ENCODE results near the gene PDZD8.

Gene PDZD8

GRCh38 chr10:117351996-117352395, 23.2 kb downstream of the PDZD8 start:
- no peak overlapping the region for H3K4me3 ChIP-seq (ENCODE audit: low read depth, low read length)
- TF ChIP-seq, protein P1, sequence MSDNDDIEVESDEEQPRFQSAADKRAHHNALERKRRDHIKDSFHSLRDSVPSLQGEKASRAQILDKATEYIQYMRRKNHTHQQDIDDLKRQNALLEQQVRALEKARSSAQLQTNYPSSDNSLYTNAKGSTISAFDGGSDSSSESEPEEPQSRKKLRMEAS (IDR thresholded peaks at IDR 0.05; ENCODE audit: low read depth, low read length): no peak
- TF ChIP-seq MYC (IDR thresholded peaks at IDR 0.05; ENCODE audit: low read depth, low read length): no peak
- TF ChIP-seq POLR2A (IDR thresholded peaks at IDR 0.05; ENCODE audit: extremely low read depth, insufficient read length): no peak
- no peak for TF ChIP-seq CTCF (IDR thresholded peaks at IDR 0.05; ENCODE audit: low read depth, low read length)
- no peak for DNase-seq (ENCODE audit: low read depth)

GRCh38 chr10:117351558-117351957, 23.7 kb downstream of the PDZD8 start:
- DNase-seq (ENCODE audit: low read depth): no peak
- no peak for TF ChIP-seq MYC (IDR thresholded peaks at IDR 0.05; ENCODE audit: low read depth, low read length)
- TF ChIP-seq, protein P1 (IDR thresholded peaks at IDR 0.05; ENCODE audit: low read depth, low read length): no peak
- no peak for TF ChIP-seq CTCF (IDR thresholded peaks at IDR 0.05; ENCODE audit: low read depth, low read length)
- no peak for TF ChIP-seq POLR2A (IDR thresholded peaks at IDR 0.05; ENCODE audit: extremely low read depth, insufficient read length)

GRCh38 chr10:117350909-117351308, 24.3 kb downstream of the PDZD8 start:
- TF ChIP-seq CTCF (IDR thresholded peaks at IDR 0.05; ENCODE audit: low read depth, low read length) (no peak), MYC (IDR thresholded peaks at IDR 0.05; ENCODE audit: low read depth, low read length) (no peak), POLR2A (IDR thresholded peaks at IDR 0.05; ENCODE audit: extremely low read depth, insufficient read length) (no peak)
- TF ChIP-seq, protein P1 (IDR thresholded peaks at IDR 0.05; ENCODE audit: low read depth, low read length): no peak
- no peak overlapping the region for H3K4me3 ChIP-seq (ENCODE audit: low read depth, low read length)
- DNase-seq (ENCODE audit: low read depth): no peak

More at GRCh38 chr10:117351558-117351957, 23.7 kb downstream of the PDZD8 start:
- H3K4me3 ChIP-seq (ENCODE audit: low read depth, low read length): no peak overlapping the region

- no peak overlapping the region for H3K4me3 ChIP-seq (ENCODE audit: low read depth, low read length)
- DNase-seq (ENCODE audit: low read depth): no peak
- TF ChIP-seq MYC (IDR thresholded peaks at IDR 0.05; ENCODE audit: low read depth, low read length): no peak
- no peak for TF ChIP-seq POLR2A (IDR thresholded peaks at IDR 0.05; ENCODE audit: extremely low read depth, insufficient read length)
Measured at GRCh38 chr10:117348236-117348635, 27.0 kb downstream of the PDZD8 start.

GRCh38 chr10:117346574-117346973, 28.7 kb downstream of the PDZD8 start:
- no peak for DNase-seq (ENCODE audit: low read depth)
- TF ChIP-seq, protein P1 (IDR thresholded peaks at IDR 0.05; ENCODE audit: low read depth, low read length): no peak
- TF ChIP-seq CTCF (IDR thresholded peaks at IDR 0.05; ENCODE audit: low read depth, low read length) (no peak), POLR2A (IDR thresholded peaks at IDR 0.05; ENCODE audit: extremely low read depth, insufficient read length) (no peak), MYC (IDR thresholded peaks at IDR 0.05; ENCODE audit: low read depth, low read length) (no peak)
- H3K4me3 ChIP-seq (ENCODE audit: low read depth, low read length): no peak overlapping the region

- no peak overlapping the region for H3K4me3 ChIP-seq (ENCODE audit: low read depth, low read length)
- DNase-seq (ENCODE audit: low read depth): peak; percentile 37
- TF ChIP-seq CTCF (IDR thresholded peaks at IDR 0.05; ENCODE audit: low read depth, low read length): no peak
- TF ChIP-seq MYC (IDR thresholded peaks at IDR 0.05; ENCODE audit: low read depth, low read length): no peak
- no peak for TF ChIP-seq POLR2A (IDR thresholded peaks at IDR 0.05; ENCODE audit: extremely low read depth, insufficient read length)
Measured at GRCh38 chr10:117345143-117345542, 30.1 kb downstream of the PDZD8 start.
